Epithelial cell of esophagus (primary cell): ENCODE results near the gene STON2.

ENCODE experiments used
- DNase-seq: peaks from one replicate; pipeline ENCODE4 v3.0.0; 2010; ENCODE audit warnings: low read depth
- H3K4me3 ChIP-seq: 2 replicates; pipeline ENCODE4 v1.5.1; 2011; ENCODE audit warnings: mild to moderate bottlenecking, low read length, control low read depth
- TF ChIP-seq, protein P1 (sequence below): IDR thresholded peaks from 2 replicates; pipeline ENCODE4 v1.5.1; 2011; ENCODE audit warnings: low read depth, mild to moderate bottlenecking, low read length, control low read depth, inconsistent platforms; ENCODE audit not compliant: insufficient read depth; ENCODE audit errors: missing control alignments

STON2 gene

DNA sequence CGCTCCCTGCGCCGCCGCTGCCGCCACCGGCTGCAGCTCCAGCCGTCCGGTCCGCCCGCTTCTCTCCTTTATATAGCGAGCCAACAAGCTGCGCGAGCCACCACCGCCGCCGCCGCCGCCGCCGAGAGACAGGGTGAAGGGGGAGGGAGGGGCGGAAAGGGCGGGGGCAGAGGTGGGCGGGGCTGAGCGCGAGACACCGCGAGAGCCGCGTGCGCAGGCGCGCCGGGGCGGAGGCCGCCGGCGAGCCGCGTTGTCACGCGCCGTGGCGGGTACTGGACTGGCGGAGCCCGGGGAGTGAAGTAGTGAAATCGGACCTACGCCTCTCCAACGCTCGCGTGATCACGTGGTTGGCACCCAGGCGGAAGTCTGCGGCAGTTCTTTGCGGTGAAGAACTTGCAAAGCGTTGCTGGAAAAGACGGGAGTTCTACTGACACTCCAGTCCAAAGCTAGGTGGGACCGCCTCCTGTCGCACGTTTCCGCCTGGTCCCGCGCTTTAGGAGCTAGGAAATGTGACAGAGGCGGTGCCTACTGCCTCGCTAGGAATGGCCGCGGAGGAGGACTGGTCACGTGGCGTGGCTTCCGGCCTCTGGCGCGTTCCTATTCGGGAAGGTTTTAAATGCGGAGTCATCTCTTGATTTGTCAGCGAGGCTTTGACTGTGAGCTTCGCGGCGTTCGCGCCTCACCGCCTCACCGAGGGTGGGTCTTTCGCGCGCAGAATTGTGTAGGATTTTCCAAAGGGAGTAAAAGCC, 179.1 kb downstream of the STON2 start, which contains the start of gene GTF2A1:
GTF2A1 (minus strand) TSS at position 130 of the 749 bp plus-strand sequence. CDS start 441 bp downstream, outside the sequence.
- TF ChIP-seq, protein P1, sequence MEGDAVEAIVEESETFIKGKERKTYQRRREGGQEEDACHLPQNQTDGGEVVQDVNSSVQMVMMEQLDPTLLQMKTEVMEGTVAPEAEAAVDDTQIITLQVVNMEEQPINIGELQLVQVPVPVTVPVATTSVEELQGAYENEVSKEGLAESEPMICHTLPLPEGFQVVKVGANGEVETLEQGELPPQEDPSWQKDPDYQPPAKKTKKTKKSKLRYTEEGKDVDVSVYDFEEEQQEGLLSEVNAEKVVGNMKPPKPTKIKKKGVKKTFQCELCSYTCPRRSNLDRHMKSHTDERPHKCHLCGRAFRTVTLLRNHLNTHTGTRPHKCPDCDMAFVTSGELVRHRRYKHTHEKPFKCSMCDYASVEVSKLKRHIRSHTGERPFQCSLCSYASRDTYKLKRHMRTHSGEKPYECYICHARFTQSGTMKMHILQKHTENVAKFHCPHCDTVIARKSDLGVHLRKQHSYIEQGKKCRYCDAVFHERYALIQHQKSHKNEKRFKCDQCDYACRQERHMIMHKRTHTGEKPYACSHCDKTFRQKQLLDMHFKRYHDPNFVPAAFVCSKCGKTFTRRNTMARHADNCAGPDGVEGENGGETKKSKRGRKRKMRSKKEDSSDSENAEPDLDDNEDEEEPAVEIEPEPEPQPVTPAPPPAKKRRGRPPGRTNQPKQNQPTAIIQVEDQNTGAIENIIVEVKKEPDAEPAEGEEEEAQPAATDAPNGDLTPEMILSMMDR: no peak
- peak; percentile 96 for DNase-seq
- H3K4me3 ChIP-seq: peak within 1 kb of the TSS; percentile 92

DNA sequence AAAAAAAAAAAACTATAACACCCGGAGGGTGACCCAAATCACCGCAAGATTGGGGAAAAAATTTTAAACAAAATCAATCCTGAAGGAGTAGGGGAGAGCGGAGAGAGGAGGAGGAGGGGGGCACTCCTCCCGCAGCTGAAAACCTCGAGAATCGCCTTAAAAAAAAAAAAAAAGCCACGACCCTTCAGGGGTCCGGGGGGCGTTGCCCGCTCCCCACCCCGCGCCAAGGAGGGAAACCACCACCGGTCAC, 179.6 kb downstream of the STON2 start:
- TF ChIP-seq, protein P1: no peak
- DNase-seq: no peak
- H3K4me3 ChIP-seq: peak overlapping the region; percentile 85

DNA sequence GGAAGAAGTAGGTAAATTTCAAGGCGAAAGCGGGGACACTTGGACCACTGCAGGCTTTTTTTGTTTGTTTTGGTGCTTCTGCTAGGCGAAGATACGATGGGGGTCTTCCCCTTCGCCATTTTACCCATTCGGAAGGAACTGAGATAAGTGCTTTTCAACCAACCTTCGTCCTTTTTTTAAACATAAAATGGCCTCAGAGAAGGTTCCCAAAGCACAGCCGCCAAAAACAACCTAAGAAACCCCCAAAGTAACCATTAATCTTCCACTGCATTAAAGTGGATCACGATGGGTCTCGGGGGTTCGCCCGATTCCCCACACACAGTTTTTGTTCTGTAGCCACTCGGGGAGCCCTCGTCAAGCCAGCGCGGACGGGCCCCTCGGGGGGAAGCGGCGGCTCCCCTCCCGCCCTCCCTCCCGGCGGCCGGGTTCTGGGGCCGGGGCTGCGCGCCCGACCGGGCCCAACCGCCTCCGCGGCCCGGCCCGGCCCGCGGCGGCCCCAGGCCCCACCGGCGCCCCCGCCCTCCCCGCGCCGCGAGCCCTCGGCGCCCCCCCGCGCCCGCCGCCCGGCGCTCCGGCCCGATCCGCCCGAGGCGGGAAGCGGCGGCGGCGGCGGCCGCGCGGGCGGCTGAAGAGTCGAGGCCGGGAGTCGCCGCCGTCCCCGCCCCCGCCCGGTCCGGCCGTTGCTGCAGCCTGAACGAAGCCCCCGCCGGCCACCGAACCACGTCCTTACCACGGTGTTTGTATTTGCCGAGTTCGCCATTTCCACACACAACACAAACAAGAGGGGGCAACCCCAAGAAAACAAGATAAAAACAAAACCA, 180.2 kb downstream of the STON2 start:
- peak overlapping the region; percentile 92 for H3K4me3 ChIP-seq
- peak; percentile 32 for DNase-seq
- TF ChIP-seq, protein P1: no peak

DNA sequence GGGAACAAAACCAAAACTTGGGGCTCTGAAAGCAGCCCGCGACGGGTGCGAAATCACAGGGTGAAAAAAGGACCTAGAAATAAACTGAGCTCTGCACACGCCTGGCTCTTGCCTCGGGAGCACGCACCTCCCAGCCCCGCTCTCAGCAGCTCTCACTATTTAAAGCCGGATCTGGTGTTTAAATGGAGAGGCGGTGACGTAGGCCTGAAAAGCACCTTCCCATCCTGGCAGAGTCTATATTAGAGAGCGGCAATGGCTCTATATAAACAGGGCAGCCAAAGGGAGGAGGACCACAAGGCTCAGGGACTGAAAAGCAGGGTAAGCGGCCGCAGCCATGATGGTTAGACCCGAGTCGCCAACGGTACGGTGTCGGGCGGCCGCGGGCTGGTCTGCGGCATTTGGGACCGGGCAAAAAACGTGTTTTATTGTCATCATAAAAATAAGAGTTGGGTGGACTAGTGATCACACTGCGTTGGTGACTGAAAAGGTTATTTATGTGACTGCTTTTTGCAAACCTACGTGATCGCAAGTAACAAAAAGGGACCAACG, 180.8 kb downstream of the STON2 start:
- TF ChIP-seq, protein P1: no peak
- peak; percentile 97 for DNase-seq
- H3K4me3 ChIP-seq: peak overlapping the region; percentile 92

DNA sequence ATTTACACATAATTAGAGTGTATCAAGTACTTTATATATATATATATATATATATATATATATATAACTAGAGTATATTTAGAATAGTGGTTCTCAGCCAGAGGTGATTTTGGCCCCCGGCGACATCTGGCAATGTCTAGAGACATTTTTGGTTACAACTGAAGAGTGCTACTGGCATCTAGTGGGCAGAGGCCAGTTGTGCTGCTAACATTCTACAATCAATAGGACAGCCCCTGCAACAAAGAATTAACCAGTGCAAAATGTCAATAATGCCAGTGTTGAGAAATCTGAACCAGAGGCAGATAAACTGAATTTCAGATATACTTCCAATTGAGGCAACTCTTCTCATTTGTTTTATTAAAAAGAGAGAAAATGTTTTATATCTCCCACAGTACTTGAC, 188.3 kb downstream of the STON2 start:
- peak; percentile 22 for DNase-seq
- H3K4me3 ChIP-seq: no peak overlapping the region
- TF ChIP-seq, protein P1: peak; percentile 52
